DND-41 (cell line): ENCODE results near the gene TMEM225.

Source experiments
- EZH2 ChIP-seq: IDR thresholded peaks from 3 replicates; pipeline ENCODE4 v1.6.1; 2012; ENCODE audit warnings: borderline replicate concordance, low read depth, mild to moderate bottlenecking, moderate library complexity, low read length, inconsistent platforms; ENCODE audit not compliant: severe bottlenecking
- TF ChIP-seq, protein P1 (sequence below): IDR thresholded peaks from 2 replicates; pipeline ENCODE4 v1.5.1; 2012; ENCODE audit warnings: borderline replicate concordance, low read length, moderate library complexity, mild to moderate bottlenecking; ENCODE audit not compliant: poor library complexity, severe bottlenecking; ENCODE audit errors: extremely low read depth

- TF ChIP-seq, protein P1, sequence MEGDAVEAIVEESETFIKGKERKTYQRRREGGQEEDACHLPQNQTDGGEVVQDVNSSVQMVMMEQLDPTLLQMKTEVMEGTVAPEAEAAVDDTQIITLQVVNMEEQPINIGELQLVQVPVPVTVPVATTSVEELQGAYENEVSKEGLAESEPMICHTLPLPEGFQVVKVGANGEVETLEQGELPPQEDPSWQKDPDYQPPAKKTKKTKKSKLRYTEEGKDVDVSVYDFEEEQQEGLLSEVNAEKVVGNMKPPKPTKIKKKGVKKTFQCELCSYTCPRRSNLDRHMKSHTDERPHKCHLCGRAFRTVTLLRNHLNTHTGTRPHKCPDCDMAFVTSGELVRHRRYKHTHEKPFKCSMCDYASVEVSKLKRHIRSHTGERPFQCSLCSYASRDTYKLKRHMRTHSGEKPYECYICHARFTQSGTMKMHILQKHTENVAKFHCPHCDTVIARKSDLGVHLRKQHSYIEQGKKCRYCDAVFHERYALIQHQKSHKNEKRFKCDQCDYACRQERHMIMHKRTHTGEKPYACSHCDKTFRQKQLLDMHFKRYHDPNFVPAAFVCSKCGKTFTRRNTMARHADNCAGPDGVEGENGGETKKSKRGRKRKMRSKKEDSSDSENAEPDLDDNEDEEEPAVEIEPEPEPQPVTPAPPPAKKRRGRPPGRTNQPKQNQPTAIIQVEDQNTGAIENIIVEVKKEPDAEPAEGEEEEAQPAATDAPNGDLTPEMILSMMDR = no peak
- no peak for TF ChIP-seq EZH2
Observed at GRCh38 chr11:123853038-123853437, 32.4 kb downstream of the TMEM225 start.
